Measurements from ENCODE around the gene SCIN.

The SCIN gene

DNA sequence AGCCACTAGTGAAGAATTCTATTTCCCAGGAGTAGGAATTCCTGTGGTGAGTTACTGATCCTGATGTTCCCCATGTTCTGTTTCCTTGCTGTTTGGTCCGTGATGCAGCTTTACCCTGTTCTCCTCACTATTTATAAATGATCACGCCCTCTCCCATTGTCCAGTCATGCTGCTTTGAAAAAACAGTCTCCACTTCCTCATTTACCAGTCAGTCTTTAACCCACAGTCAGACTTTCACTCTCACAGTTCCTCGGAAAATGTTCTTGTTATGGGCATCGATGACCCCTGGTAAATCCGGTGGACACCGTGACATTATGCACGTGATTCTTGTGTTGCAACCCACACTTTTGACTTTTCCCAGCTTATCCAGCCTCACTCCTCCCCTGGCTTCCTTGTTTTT, 14.4 kb downstream of the SCIN start:
- POLR2A ChIA-PET = no interaction called here
- peak; percentile 30 for DNase-seq (ENCODE audit: extremely low spot score)
- TF ChIP-seq, protein P1, sequence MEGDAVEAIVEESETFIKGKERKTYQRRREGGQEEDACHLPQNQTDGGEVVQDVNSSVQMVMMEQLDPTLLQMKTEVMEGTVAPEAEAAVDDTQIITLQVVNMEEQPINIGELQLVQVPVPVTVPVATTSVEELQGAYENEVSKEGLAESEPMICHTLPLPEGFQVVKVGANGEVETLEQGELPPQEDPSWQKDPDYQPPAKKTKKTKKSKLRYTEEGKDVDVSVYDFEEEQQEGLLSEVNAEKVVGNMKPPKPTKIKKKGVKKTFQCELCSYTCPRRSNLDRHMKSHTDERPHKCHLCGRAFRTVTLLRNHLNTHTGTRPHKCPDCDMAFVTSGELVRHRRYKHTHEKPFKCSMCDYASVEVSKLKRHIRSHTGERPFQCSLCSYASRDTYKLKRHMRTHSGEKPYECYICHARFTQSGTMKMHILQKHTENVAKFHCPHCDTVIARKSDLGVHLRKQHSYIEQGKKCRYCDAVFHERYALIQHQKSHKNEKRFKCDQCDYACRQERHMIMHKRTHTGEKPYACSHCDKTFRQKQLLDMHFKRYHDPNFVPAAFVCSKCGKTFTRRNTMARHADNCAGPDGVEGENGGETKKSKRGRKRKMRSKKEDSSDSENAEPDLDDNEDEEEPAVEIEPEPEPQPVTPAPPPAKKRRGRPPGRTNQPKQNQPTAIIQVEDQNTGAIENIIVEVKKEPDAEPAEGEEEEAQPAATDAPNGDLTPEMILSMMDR (IDR thresholded peaks at IDR 0.05; ENCODE audit: control extremely low read depth, extremely low read depth, low read depth, missing control alignments) = no peak
- CTCF ChIA-PET = no interaction called here

DNA sequence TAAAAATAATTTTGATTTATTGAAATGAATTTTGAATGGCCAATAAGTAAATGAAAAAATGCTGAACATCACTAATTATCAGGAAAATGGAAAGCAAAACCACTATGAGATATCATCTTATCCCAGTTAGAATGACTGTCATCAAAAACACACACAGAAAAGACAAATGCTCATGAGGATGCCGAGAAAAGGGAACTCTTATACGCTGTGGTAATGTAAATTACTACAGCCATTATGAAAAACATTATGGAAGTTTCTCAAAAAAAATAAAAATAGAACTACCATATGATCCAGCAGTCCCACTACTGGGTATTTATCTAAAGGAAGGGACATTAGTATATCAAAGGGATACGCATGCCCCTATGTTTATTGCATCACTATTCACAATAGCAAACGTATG, 15.8 kb downstream of the SCIN start:
- DNase-seq (ENCODE audit: extremely low spot score) = no peak
- POLR2A ChIA-PET = no interaction called here
- TF ChIP-seq, protein P1 (IDR thresholded peaks at IDR 0.05; ENCODE audit: control extremely low read depth, extremely low read depth, low read depth, missing control alignments) = no peak
- CTCF ChIA-PET = no interaction called here

DNA sequence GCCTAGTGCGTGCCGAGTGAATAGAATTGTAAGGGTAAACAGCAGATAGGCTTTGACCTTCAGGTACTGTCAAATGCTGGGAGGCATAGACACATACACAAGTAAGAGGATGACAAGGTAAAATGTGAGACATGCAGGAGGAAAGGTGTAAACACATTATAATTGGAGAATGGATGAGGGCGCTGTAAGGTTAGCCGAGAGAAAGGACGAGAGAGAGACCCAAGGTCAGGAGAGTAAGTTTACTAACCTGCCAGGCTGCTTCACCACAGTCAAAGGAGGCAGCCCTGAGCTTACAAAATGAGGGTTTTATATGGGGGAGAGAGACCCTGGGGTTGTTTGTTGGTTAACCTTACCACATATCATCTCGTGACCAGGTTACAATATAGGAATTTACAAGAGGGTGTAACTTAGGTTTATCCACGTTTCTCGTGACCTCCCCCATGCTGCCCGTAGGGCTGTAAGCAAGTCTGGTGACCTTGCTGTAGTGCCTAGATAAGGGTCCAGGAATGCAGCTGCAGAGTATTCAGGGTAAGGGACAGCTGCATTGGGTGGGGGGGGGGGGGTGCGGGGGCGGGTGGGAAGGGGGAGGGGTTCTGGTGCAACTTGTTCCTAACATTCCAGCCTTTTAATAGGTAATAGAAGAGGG, 17.9 kb downstream of the SCIN start:
- no peak for DNase-seq (ENCODE audit: extremely low spot score)
- ChIA-PET CTCF (interaction anchor here (1.6 to 2.0 kb wide), 2 partner anchors 10 to 21 kb away, joined by 3 to 5 read pairs; no protein-coding TSS in a partner anchor), POLR2A (no interaction called here)
- TF ChIP-seq, protein P1 (IDR thresholded peaks at IDR 0.05; ENCODE audit: control extremely low read depth, extremely low read depth, low read depth, missing control alignments) = no peak

DNA sequence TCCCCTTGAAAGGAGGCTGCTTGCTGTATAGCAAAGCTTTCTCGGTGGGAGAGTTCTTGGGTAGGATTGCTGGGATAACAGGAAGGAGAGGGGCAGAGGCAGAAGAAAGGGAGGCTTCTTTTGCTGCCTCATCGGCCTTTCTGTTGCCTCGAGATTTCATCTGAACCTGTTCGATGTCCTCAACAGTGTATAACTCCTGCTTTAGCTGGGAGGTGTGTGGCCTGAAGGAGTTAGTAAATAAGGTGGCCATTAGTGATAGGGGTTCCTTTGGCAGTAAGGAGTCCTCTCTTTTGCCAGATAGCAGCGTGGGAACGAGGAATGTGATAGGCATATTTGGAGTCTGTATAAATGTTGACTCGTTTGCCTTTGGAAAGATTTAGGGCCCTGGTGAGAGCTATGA, 20.0 kb downstream of the SCIN start:
- TF ChIP-seq, protein P1 (IDR thresholded peaks at IDR 0.05; ENCODE audit: control extremely low read depth, extremely low read depth, low read depth, missing control alignments) = no peak
- CTCF ChIA-PET = interaction anchor here (1.1 to 4.1 kb wide), 5 partner anchors 12 to 48 kb away, joined by 3 to 10 read pairs (median 5); no protein-coding TSS in a partner anchor
- no peak for DNase-seq (ENCODE audit: extremely low spot score)
- POLR2A ChIA-PET = no interaction called here

DNA sequence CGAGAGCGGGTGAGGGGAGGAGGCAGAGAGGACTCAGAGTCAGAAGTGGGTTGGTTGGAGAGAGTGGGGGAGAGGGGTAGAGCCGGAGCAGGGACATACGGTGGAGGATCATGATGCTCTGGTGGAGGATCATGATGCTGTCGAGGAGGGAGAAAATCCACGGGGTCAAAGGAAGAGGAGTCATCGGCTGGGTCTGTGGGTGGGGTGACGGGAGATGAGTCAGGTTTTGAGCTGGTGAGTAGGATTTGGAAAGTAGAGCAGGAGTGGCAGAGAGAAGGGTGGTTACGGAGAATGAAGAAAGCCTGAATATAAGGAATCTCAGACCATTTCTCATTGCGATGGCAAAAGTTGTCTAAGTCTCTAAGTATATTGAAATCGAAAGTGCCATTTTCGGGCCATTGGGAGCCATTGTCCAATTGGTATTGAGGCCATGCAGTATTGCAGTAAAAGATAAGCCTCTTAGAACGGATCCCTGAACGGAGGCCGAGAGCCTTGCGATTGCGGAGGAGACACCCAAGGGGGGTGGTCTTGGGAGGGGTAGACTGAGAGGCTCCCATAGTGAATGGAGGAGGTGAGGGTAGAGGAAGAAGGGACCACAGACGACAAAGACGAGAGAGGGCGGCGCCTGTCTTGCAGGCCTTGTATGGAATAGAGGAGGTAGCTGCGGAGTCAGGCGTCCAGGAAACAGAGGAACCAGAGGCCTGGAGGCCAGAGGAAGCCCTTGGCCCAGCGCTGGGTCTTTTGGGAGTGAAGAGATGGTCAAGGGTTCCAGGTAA, 23.8 kb downstream of the SCIN start:
- POLR2A ChIA-PET = no interaction called here
- TF ChIP-seq, protein P1 (IDR thresholded peaks at IDR 0.05; ENCODE audit: control extremely low read depth, extremely low read depth, low read depth, missing control alignments) = no peak
- CTCF ChIA-PET = no interaction called here
- no peak for DNase-seq (ENCODE audit: extremely low spot score)

DNA sequence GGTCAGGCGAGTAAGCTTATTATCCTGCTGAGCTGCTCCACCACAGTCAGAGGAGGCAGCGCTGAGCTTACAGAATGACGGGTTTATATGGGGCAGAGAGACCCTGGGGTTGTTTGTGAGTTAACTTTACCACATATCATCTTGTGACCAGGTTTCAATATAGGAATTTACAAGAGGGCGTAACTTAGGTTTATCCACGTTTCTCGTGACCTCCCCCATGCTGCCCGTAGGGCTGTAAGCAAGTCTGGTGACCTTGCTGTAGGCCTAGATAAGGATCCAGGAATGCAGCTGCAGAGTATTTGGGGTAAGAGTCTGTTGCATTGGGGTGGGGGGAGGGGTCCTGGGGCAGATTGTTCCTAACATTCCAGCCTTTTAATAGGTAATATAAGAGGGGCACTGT, 24.6 kb downstream of the SCIN start:
- CTCF ChIA-PET = no interaction called here

More for the DNA sequence above, 24.6 kb downstream of the SCIN start:
- POLR2A ChIA-PET = no interaction called here
- TF ChIP-seq, protein P1 (IDR thresholded peaks at IDR 0.05; ENCODE audit: control extremely low read depth, extremely low read depth, low read depth, missing control alignments) = no peak
- DNase-seq (ENCODE audit: extremely low spot score) = no peak
